Thyroid gland (tissue), 4 donors: ENCODE measurements around the gene CA5A. TPM values are rescaled to one million over a fixed set of nuclear protein-coding genes. Genes with fewer than 3 reads are reported as not detected.

Experiments used
- DNase-seq, 2 donors: peaks; one replicate each; pipeline ENCODE4 v3.0.0-alpha.2; 2019
- H3K27ac ChIP-seq, 3 donors: fragments of 200-600 bp; sonication (generic); 1 replicate in 2 of 3; 2 replicates in 1 of 3; pipeline ENCODE4 v1.5.1; 2016 to 2019; ENCODE audit warnings: mild to moderate bottlenecking in 1 of 3, moderate library complexity in 1 of 3
- H3K27me3 ChIP-seq: fragments of 200-600 bp; sonication (generic); one replicate; pipeline ENCODE4 v1.5.1; 2019
- H3K36me3 ChIP-seq, 2 donors: fragments of 200-600 bp; sonication (generic); one replicate each; pipeline ENCODE4 v1.5.1; 2016 to 2019
- H3K4me1 ChIP-seq, 2 donors: fragments of 200-600 bp; sonication (generic); one replicate each; pipeline ENCODE4 v1.5.1; 2017 to 2019
- H3K4me3 ChIP-seq, 3 donors: fragments of 200-600 bp; sonication (generic); replicated peaks in 1 of 3; 1 replicate in 2 of 3; 2 replicates in 1 of 3; pipeline ENCODE4 v1.5.1; 2016; ENCODE audit warnings: mild to moderate bottlenecking in 1 of 3
- H3K9me3 ChIP-seq: fragments of 200-600 bp; sonication (generic); one replicate; pipeline ENCODE4 v1.5.1; 2017
- POLR2A ChIP-seq, 2 donors: fragments of 450-650 bp; IDR thresholded peaks; one replicate each; pipeline ENCODE4 v1.6.1; 2017; ENCODE audit warnings: antibody characterized with exemption in 2 of 2, mild to moderate bottlenecking in 2 of 2, moderate library complexity in 1 of 2
- WGBS, 2 donors: methylation state at CpG; one replicate each; pipeline ENCODE4 v1.1.5; 2017; 5-methylcytosine and 5-hydroxymethylcytosine counted together
- intact Hi-C: fragments of 100-400 bp; cut with DNase I; formaldehyde crosslinking; loops from one replicate; pipeline ENCODE4 v1.15.1; 2023
- total RNA-seq, 4 donors: library from RNA; depleted of rRNA; stranded (reverse); fragments of >200 nt; gene quantifications; one replicate each; pipeline ENCODE4 v1.2.3, GENCODE V29; 2016
- TF ChIP-seq, protein P1 (sequence below), 6 experiments: fragments of 200-600 bp in 3 of 6; fragments of 450-650 bp in 3 of 6; sonication (generic) in 3 of 6; IDR thresholded peaks; one replicate each; pipeline ENCODE4 v1.5.1; 2016 to 2019; ENCODE audit warnings: antibody characterized with exemption in 6 of 6, mild to moderate bottlenecking in 2 of 6, inconsistent platforms in 1 of 6, moderate library complexity in 1 of 6

CA5A gene
- total RNA-seq, 4 donors from 2014 or later, result not detected

DNA sequence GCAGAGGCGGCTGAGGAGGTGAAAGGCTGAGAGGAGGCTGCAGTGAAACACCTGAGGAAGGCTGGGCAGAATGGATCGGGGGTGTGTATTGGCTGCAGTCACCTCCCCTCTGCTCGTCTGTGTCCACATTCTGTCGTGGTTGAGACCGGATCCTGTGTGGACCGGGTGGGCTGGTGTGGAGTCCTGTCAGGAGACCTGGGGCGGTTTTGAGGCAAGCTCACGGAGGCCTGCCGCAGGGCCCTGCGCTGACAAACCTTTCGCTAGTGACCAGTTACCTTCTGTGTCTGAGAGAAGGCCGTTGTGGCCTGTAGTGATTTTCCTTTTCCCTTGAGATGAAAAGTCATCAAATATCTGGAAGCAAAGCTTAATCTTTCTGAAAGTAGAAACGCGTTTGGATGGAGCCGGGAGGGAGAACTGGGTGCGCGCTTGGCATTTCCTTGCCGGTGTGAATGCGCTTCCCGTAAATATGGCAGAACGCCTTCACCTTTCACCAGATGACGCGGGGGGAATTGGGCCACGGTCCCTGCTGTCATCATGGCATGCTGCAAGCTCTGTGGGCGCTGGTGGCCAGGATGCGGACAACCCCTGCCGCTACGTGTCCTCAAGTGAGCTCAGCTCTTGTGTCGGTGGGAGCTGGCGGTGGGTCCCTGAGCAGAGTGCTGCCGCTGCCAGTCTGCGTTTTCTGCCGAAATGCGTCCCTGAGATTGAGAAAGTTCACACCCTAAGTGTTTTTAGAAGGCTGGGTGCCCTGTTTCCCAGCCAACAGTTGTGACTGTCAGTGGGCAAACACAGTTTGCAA is 21.2 kb upstream of the CA5A start:
- H3K27ac ChIP-seq, result no peak overlapping the region
- intact Hi-C loops, result no loop called here

DNA sequence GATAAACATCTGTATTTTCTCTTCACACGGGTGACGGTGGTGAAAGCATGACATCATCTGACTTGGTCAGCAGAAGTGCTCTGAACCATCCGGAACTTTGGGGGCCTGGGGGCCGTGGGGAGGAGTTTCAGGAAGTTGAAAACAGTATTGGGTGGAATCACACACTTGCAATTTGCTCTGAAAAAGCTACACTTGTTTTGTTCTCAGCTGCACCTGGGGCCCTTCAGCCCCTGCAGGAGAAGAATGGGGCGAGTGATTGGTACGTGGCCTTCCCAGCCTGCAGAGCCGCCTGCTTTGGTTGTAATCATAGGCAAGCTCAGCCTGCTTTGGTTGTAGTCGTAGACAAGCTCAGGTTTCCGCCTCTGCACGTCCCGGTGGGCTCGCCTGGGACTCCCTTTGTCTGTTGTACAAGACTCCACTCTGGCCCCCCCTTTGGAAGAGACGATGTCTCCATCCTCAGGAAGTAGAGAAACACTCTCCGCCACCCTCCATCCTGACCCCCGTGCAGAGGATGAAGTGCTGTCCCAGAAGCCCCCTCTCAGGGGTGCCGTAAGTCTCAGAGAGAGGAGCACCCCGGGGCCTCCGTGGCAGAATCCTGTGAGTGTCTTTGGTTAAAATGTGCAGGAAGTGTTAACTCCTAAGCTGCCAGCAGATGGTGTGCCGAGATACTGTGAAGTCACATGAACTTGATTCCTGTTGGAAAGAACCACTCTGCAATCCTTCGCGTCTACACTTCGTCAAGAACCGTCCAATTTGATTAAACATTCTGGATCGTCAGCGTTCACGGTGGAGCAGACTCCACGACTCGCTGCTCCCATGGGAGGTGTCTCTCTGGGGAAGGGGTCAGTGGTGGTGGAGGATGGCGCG is 20.3 kb upstream of the CA5A start:
- Histone ChIP-seq H3K9me3 (no peaks in the 10 kb centered on the region), H3K27ac (no peak overlapping the region), H3K4me3 (no peak overlapping the region), H3K27me3 (no peaks in the 10 kb centered on the region), H3K4me1 (peaks cover 12 to 33% of the 10 kb centered on the region in 2 donors), H3K36me3 (peaks cover 0 to 6% of the 10 kb centered on the region in 2 donors)
- no peak for TF ChIP-seq POLR2A (IDR thresholded peaks at IDR 0.05)
- WGBS, 2 donors, result 57% methylated on average over 25 to 30 of the region's 30 CpGs
- no peak for DNase-seq
- intact Hi-C loops, result no loop called here

More for the DNA sequence above, 21.2 kb upstream of the CA5A start:
- 93 to 95% methylated on average over 24 to 34 of the region's 34 CpGs for WGBS, 2 donors
- Histone ChIP-seq H3K4me1 (peaks cover 5 to 26% of the 10 kb centered on the region in 2 donors), H3K36me3 (peaks cover 0 to 6% of the 10 kb centered on the region in 2 donors), H3K27me3 (no peaks in the 10 kb centered on the region), H3K4me3 (no peak overlapping the region), H3K9me3 (no peaks in the 10 kb centered on the region)
- TF ChIP-seq, protein P1, sequence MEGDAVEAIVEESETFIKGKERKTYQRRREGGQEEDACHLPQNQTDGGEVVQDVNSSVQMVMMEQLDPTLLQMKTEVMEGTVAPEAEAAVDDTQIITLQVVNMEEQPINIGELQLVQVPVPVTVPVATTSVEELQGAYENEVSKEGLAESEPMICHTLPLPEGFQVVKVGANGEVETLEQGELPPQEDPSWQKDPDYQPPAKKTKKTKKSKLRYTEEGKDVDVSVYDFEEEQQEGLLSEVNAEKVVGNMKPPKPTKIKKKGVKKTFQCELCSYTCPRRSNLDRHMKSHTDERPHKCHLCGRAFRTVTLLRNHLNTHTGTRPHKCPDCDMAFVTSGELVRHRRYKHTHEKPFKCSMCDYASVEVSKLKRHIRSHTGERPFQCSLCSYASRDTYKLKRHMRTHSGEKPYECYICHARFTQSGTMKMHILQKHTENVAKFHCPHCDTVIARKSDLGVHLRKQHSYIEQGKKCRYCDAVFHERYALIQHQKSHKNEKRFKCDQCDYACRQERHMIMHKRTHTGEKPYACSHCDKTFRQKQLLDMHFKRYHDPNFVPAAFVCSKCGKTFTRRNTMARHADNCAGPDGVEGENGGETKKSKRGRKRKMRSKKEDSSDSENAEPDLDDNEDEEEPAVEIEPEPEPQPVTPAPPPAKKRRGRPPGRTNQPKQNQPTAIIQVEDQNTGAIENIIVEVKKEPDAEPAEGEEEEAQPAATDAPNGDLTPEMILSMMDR (IDR thresholded peaks at IDR 0.05), result no peak
- no peak for TF ChIP-seq POLR2A (IDR thresholded peaks at IDR 0.05)
- no peak for DNase-seq

DNA sequence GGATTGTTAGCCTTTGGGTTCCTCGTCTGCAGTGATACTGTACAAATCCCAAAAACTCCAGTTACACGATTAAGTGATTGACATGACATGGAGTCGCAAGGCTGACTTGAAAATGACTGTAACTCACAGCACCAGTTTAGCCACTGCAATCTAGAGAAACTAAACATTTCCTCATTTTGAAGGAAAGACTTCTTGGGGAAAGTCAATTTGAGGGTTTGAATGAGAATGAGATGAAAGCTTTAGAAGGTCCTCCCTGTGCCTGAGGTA is 19.7 kb upstream of the CA5A start:
- H3K36me3 ChIP-seq, result peaks cover 0 to 6% of the 10 kb centered on the region in 2 donors
- DNase-seq, result no peak
- no peak overlapping the region for H3K4me3 ChIP-seq
- WGBS, 2 donors, result 68 to 78% methylated on average over 3 of the region's 3 CpGs
- H3K27me3 ChIP-seq, result no peaks in the 10 kb centered on the region
- H3K27ac ChIP-seq, result no peak overlapping the region
- peaks cover 12 to 33% of the 10 kb centered on the region in 2 donors for H3K4me1 ChIP-seq
- H3K9me3 ChIP-seq, result no peaks in the 10 kb centered on the region
- intact Hi-C loops, result no loop called here
- TF ChIP-seq POLR2A (IDR thresholded peaks at IDR 0.05), result no peak
- TF ChIP-seq, protein P1 (IDR thresholded peaks at IDR 0.05), result no peak

DNA sequence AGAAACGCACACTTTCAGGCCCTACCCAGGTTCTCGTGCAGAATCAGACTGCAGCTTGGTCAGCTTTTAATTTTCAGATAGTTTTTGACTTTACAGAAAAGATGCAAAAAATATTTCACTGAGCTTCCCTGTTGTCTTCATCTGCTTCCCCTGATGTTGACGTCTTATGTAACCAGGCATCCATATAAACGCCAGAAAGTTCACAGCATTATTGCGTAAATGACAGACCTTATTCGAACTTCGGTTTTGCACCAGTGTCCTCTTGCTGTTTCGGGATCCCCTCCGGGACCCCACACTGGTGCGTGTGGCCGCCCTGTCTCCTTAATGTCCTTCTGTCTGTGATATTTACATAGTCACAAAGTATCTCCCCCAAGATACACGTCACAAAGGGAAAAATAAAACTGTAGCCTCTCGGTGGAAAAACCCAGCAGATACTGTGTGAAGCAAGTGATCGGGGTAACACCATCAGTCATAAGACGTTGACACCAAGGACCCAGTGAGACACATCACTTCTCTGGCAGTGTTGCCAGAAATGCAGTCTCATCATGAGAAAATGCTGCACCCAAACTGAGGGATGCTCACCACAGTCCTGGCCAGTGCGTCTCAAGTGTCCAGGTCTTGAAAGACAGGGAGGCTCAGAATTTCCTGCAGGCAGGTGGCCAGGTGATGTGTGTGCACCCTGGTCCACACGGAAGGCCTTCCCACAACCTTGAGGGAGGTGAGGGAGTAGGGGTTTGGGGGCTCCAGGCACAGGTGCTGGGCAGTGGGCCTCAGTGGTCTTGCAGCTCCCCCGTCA is 19.2 kb upstream of the CA5A start:
- Histone ChIP-seq H3K27ac (no peak overlapping the region), H3K4me3 (no peak overlapping the region), H3K9me3 (no peaks in the 10 kb centered on the region), H3K36me3 (peaks cover 0 to 6% of the 10 kb centered on the region in 2 donors), H3K4me1 (peaks cover 12 to 33% of the 10 kb centered on the region in 2 donors), H3K27me3 (no peaks in the 10 kb centered on the region)
- TF ChIP-seq, protein P1 (IDR thresholded peaks at IDR 0.05), result no peak
- TF ChIP-seq POLR2A (IDR thresholded peaks at IDR 0.05), result no peak
- intact Hi-C loops, result no loop called here
- no peak for DNase-seq
- 89 to 91% methylated on average over 18 of the region's 18 CpGs for WGBS, 2 donors

DNA sequence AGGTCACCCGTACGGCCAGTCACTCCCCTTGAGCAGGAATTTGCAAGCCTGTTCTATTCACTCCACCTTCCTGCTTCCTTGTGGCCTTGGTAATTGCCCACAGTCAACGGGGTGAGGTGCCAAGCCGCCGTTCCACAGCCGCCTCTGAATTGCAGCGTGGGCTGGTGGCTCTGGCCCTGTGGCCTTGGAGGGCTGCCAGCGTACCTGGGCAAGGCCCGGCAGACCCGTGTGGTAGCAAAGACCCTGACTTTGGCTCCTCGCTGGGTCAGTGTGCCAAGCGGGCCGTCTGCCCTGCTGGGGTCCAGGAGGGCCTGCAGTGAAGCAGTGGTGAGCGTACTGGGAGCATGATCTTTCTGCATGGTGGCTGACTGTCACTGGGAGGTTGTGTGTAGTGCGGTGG is 18.5 kb upstream of the CA5A start:
- H3K27ac ChIP-seq, result peak overlapping the region in 1 of 3 donors; percentile 23

More for the DNA sequence above, 18.5 kb upstream of the CA5A start:
- no peak for TF ChIP-seq POLR2A (IDR thresholded peaks at IDR 0.05)
- TF ChIP-seq, protein P1 (IDR thresholded peaks at IDR 0.05), result no peak
- no peak for DNase-seq
- no peaks in the 10 kb centered on the region for H3K9me3 ChIP-seq
- intact Hi-C loops, result no loop called here
- 79 to 80% methylated on average over 4 to 13 of the region's 15 CpGs for WGBS, 2 donors
- no peaks in the 10 kb centered on the region for H3K27me3 ChIP-seq
- peaks cover 12 to 36% of the 10 kb centered on the region in 2 donors for H3K4me1 ChIP-seq
- H3K36me3 ChIP-seq, result peaks cover 0 to 6% of the 10 kb centered on the region in 2 donors
- no peak overlapping the region for H3K4me3 ChIP-seq
